BLaER1 (cell line): ENCODE measurements around the gene RTP4.
A peak's percentile ranks its signal among the peaks of the same experiment; 100 is the strongest.

Source experiments
- H3K27ac ChIP-seq: shearing (Covaris generic); formaldehyde crosslinking; 2 replicates; pipeline ENCODE4 v1.8.1; 2022
- H3K27me3 ChIP-seq: shearing (Covaris generic); formaldehyde crosslinking; 2 replicates; pipeline ENCODE4 v1.8.1; 2022
- H3K36me3 ChIP-seq: shearing (Covaris generic); formaldehyde crosslinking; 2 replicates; pipeline ENCODE4 v1.8.1; 2022
- H3K4me1 ChIP-seq: shearing (Covaris generic); formaldehyde crosslinking; 2 replicates; pipeline ENCODE4 v1.8.1; 2022
- H3K4me2 ChIP-seq: shearing (Covaris generic); formaldehyde crosslinking; 2 replicates; pipeline ENCODE4 v1.8.1; 2022
- H3K4me3 ChIP-seq: shearing (Covaris generic); formaldehyde crosslinking; 2 replicates; pipeline ENCODE4 v1.8.1; 2022
- H3K9ac ChIP-seq: shearing (Covaris generic); formaldehyde crosslinking; 2 replicates; pipeline ENCODE4 v1.8.1; 2022
- H3K9me3 ChIP-seq: shearing (Covaris generic); formaldehyde crosslinking; 2 replicates; pipeline ENCODE4 v1.8.1; 2022
- H4K20me1 ChIP-seq: shearing (Covaris generic); formaldehyde crosslinking; 2 replicates; pipeline ENCODE4 v1.8.1; 2022
- Cebpa-rat ChIP-seq: shearing (Covaris generic); IDR thresholded peaks from 2 replicates; pipeline ENCODE4 v1.8.1; 2022

The RTP4 gene, protein sequence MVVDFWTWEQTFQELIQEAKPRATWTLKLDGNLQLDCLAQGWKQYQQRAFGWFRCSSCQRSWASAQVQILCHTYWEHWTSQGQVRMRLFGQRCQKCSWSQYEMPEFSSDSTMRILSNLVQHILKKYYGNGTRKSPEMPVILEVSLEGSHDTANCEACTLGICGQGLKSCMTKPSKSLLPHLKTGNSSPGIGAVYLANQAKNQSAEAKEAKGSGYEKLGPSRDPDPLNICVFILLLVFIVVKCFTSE

DNA sequence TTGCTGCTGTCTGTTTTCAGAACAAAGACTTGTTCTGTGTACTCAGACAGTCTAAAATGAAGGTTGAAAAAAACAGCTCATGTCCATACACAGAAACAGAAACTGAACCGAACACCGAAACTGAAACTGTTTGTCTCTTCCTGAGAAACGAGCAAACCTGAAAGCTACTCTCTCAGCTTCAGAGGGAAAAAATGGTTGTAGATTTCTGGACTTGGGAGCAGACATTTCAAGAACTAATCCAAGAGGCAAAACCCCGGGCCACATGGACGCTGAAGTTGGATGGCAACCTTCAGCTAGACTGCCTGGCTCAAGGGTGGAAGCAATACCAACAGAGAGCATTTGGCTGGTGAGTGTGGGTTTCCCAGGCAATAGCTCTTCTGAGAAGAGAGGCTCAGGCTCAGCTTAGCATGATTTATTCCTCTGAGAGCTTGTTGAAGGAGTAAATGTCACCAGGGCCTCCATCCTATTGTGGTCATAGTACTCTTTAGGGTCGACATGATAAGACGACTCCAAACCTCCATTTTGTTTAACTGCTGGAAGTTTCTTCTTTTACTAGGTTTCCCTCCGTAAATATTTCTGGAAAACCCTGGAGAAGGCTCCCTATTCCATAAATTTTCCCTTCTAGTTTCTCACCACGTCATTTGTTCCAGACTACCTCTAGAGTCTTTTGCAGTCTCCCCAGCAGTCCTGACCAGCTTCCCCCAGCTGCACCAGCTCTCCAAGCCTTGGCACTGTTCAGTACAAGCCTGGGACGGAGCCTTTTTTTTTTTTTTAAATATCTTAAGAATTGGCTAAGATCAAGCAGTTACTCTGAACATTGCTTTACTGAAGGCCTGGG, at the start of gene RTP4:
TSS of gene RTP4 (plus strand) at position 135 of the 838 bp plus-strand sequence. CDS start at position 192, 57 bp downstream.
- peaks cover 5% of the 10 kb centered on the region; the same call in 1 of the 2 replicates for H3K9me3 ChIP-seq
- TF ChIP-seq Cebpa-rat, result no peak
- peak within 1 kb of the TSS; percentile 62 for H3K4me3 ChIP-seq
- H4K20me1 ChIP-seq, result no peaks in the 10 kb centered on the region
- H3K27me3 ChIP-seq, result no peaks in the 10 kb centered on the region
- H3K27ac ChIP-seq, result peak within 1 kb of the TSS; percentile 90
- peak within 1 kb of the TSS; percentile 92 for H3K4me2 ChIP-seq
- H3K9ac ChIP-seq, result peak within 1 kb of the TSS; percentile 84
- peaks cover 26% of the 10 kb centered on the region for H3K4me1 ChIP-seq
- H3K36me3 ChIP-seq, result peaks cover 16% of the 10 kb centered on the region

DNA sequence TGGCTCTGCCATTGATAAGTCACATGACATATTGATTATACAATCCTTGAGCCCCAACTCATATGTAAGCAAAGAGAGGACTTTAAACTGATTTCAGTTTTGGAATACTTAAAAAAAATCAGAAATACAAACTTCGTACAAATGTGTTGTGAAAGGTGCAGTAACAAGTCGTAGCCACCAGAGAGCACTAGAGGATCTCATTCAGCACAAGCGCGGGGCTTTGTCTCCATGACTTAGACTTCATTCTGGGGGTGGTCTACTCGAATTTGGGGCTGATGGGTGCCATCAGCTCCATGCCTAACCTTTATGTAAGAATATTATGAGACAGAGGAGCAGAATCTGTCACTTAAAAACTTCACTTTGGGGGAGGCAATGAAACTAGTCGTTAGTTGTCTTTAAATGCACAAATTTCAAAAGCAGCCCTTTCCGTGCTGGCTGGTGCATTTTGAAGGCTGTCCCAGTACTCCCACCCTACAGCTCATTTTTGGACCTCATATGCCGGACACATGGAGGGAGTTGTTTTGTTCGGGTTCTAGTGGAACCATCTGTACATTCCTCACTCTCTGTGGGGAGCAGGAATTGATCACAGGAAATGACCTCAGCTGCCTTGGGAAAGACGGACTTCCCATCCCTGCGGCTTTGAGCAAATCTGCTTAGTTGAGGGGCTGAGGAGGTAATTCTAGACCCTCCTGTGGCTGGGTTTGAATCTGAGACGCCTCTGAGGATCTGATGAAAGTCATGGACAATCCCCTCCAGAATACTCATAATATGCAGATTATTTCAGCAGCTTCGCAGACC, 49.2 kb upstream of the RTP4 start:
- peak overlapping the region; percentile 54; the same call in 1 of the 2 replicates for H3K9ac ChIP-seq
- H3K4me2 ChIP-seq, result peak overlapping the region; percentile 78

DNA sequence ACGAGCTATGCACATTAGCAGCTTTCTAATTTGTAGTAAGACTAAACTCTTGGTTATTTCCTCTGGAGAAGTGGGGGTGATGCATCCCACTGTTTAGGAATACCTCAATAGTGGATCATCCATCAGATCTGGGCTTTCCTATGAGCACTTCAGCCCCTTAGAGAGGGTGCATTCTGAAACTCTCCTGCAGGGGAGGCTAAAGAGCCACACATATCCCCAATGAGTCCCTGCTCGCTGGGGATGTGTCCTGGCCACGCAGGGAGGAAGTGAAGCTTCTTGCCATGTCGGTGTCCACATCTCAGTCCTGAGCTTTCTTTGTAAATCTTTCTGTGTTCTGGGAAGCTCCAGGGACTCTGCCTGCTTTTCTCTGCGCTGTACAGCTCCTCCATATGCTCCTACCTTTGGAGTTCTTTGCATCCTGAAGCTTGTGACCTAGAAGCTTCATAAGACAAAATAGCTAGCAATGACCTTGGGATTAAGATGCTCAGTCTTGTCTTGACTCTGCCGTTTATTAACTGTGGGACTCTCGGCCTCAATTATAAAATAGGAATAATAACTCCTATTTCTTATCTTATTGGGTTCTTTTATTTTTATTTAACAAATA, 48.4 kb upstream of the RTP4 start:
- Histone ChIP-seq H3K27ac (no peak overlapping the region), H3K9ac (no peak overlapping the region), H3K4me3 (no peak overlapping the region), H3K4me2 (peak overlapping the region; percentile 78), H3K9me3 (no peaks in the 10 kb centered on the region), H3K27me3 (no peaks in the 10 kb centered on the region), H4K20me1 (no peaks in the 10 kb centered on the region), H3K4me1 (peaks cover 13% of the 10 kb centered on the region), H3K36me3 (no peaks in the 10 kb centered on the region)
- TF ChIP-seq Cebpa-rat, result no peak

More for the DNA sequence above, 49.2 kb upstream of the RTP4 start:
- Histone ChIP-seq H3K4me1 (peaks cover 13% of the 10 kb centered on the region), H3K4me3 (peak overlapping the region; percentile 52), H4K20me1 (no peaks in the 10 kb centered on the region), H3K27me3 (no peaks in the 10 kb centered on the region), H3K36me3 (no peaks in the 10 kb centered on the region), H3K27ac (no peak overlapping the region), H3K9me3 (no peaks in the 10 kb centered on the region)
- no peak for TF ChIP-seq Cebpa-rat

DNA sequence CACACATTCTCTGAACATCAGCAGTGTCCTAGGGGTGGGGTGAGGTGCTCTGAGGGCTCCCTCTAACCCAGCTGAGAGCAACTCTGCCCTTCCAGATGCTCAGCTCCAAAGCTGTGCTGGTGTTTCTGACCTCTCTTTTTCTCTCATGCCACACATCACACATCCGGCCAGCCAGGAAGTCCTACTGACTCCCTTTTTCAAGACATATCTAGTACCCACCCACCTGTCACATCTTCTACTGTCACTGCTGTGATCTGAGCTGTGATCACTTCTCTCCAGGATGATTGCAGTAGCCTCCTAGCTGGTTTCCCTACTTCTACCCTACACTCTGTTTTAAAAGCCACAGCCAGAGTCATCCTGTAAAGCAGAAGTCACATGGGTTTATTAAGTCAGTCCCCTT, 46.4 kb upstream of the RTP4 start:
- H3K4me2 ChIP-seq, result 0 out of 2 replicates have a peak overlapping the region, but pooled peaks have one; percentile 8
- TF ChIP-seq Cebpa-rat, result no peak
- H3K4me1 ChIP-seq, result peaks cover 13% of the 10 kb centered on the region
- no peak overlapping the region for H3K9ac ChIP-seq
- no peak overlapping the region for H3K4me3 ChIP-seq
- H3K27ac ChIP-seq, result no peak overlapping the region
- H3K9me3 ChIP-seq, result no peaks in the 10 kb centered on the region
- H4K20me1 ChIP-seq, result no peaks in the 10 kb centered on the region
- H3K27me3 ChIP-seq, result no peaks in the 10 kb centered on the region
- H3K36me3 ChIP-seq, result no peaks in the 10 kb centered on the region

DNA sequence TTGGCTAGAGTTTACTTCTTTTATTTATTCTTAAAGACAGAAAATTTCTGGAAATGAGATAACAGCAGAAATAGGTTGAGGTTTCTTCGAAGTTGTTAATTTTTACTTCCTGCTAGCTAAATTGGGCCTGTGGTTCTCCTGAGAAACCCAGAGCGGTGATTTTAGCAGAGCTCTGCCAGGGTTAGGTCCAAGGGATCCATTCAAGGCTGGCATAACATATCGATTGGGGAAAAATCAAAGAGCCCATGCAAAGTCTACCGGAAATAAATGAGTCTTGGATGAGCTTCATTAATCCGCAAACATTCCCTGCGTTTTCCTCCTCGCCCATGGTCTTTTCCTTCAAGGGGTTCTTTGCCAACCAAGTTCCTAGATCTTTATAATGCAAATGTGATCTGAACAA, 45.9 kb upstream of the RTP4 start:
- peak overlapping the region; percentile 8; the same call in 1 of the 2 replicates for H3K4me2 ChIP-seq

DNA sequence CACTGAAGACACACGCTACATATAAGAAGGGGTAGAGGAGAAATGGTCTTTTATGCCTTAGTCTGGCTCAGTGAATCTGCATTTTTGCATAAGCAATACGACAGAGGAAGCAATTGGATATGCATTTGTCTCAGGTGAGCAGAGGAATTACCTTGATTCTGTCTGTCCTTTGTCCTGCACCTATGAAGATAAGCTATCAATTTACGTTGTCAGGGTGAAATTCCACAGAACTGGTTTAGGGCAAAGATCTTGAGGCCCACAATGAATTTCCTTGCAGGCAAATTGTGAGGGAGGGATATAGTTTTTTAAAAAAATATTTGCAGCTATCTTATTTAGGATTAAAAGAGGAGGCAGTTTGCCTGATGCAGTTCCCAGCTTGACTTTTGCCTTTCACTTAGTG, 45.1 kb upstream of the RTP4 start:
- no peak overlapping the region for H3K27ac ChIP-seq
- H3K36me3 ChIP-seq, result no peaks in the 10 kb centered on the region
- H3K4me3 ChIP-seq, result no peak overlapping the region
- no peaks in the 10 kb centered on the region for H3K9me3 ChIP-seq
- no peaks in the 10 kb centered on the region for H4K20me1 ChIP-seq
- H3K27me3 ChIP-seq, result no peaks in the 10 kb centered on the region
- H3K4me2 ChIP-seq, result no peak overlapping the region
- peaks cover 13% of the 10 kb centered on the region for H3K4me1 ChIP-seq
- no peak overlapping the region for H3K9ac ChIP-seq
- TF ChIP-seq Cebpa-rat, result no peak

More for the DNA sequence above, 45.9 kb upstream of the RTP4 start:
- H4K20me1 ChIP-seq, result no peaks in the 10 kb centered on the region
- no peaks in the 10 kb centered on the region for H3K9me3 ChIP-seq
- no peak overlapping the region for H3K27ac ChIP-seq
- TF ChIP-seq Cebpa-rat, result no peak
- H3K4me1 ChIP-seq, result peaks cover 13% of the 10 kb centered on the region
- no peak overlapping the region for H3K9ac ChIP-seq
- H3K27me3 ChIP-seq, result no peaks in the 10 kb centered on the region
- H3K36me3 ChIP-seq, result no peaks in the 10 kb centered on the region
- H3K4me3 ChIP-seq, result no peak overlapping the region

DNA sequence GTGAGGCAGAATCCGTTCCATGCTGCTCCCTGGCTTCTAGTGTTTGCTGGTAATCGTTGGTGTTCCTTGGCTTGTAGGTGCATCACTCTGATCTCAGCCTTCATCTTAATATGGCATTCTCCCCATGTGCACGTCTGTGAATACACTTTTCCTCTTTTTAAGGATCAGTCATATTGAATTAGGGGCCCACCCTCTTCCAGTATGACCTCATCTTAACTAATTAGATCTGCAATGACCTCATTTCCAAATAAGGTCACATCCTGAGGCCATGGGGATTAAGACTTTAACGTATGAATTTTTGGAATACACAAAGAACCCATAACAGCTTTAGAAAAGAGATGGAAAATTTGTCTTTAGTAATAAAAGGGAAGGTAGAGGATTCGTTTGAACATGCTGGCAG, 42.6 kb upstream of the RTP4 start:
- Histone ChIP-seq H3K4me1 (peaks cover 8% of the 10 kb centered on the region; the same call in 1 of the 2 replicates), H3K9me3 (no peaks in the 10 kb centered on the region), H4K20me1 (no peaks in the 10 kb centered on the region), H3K9ac (no peak overlapping the region), H3K4me2 (no peak overlapping the region), H3K27ac (no peak overlapping the region), H3K27me3 (no peaks in the 10 kb centered on the region), H3K4me3 (no peak overlapping the region), H3K36me3 (no peaks in the 10 kb centered on the region)
- TF ChIP-seq Cebpa-rat, result no peak

DNA sequence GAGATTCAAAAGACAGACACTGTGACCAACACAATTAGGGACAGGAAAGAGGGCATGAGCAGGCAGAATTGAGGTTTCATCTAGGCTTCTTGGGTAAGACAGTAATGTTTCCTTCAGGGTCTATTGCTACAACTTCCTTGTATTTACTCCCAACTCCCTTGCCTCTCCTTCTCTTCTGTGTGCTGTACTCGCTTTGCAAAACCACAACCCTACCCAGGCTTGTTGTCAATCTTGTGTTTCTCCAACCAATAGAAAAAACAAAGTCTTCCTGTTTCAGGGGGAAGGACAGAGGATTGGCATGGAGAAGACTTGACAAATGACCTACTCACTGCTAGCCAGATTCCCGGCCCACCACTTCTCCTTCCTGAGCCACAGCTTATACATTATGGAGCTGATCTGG, 40.3 kb upstream of the RTP4 start:
- no peaks in the 10 kb centered on the region for H3K4me1 ChIP-seq
- no peak overlapping the region for H3K4me2 ChIP-seq
- H3K36me3 ChIP-seq, result no peaks in the 10 kb centered on the region
- no peak overlapping the region for H3K4me3 ChIP-seq
- H3K27ac ChIP-seq, result no peak overlapping the region
- H4K20me1 ChIP-seq, result no peaks in the 10 kb centered on the region
- no peaks in the 10 kb centered on the region for H3K27me3 ChIP-seq
- no peaks in the 10 kb centered on the region for H3K9me3 ChIP-seq
- H3K9ac ChIP-seq, result no peak overlapping the region
- TF ChIP-seq Cebpa-rat, result no peak

DNA sequence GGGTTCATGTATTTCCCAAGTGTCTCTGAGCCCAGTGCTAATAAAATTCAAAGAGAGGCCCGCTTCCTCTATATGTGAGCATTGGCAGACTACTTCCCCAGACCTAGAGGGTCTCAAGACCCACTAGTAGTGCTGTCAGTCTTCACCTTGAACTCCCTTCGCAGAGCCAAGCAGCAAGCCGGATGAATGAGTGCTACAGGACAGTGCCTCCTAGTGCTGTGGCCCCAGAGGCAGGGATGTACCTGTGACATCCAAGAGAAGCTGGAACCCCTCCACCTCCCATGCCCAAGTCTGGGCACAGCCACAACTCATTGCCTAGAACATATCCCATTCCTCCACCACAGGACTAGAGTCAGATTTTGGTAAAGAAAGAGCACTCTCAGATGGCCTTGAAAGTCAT, 39.5 kb upstream of the RTP4 start:
- no peak overlapping the region for H3K4me2 ChIP-seq
- no peak overlapping the region for H3K27ac ChIP-seq
- H3K4me1 ChIP-seq, result no peaks in the 10 kb centered on the region
- H3K4me3 ChIP-seq, result no peak overlapping the region
- H3K27me3 ChIP-seq, result no peaks in the 10 kb centered on the region
- no peaks in the 10 kb centered on the region for H4K20me1 ChIP-seq
- H3K36me3 ChIP-seq, result no peaks in the 10 kb centered on the region
- no peaks in the 10 kb centered on the region for H3K9me3 ChIP-seq
- H3K9ac ChIP-seq, result no peak overlapping the region
- no peak for TF ChIP-seq Cebpa-rat
